B cell (primary cell): ENCODE measurements around the gene TMEM30B. TPM values are rescaled to one million over a fixed set of nuclear protein-coding genes. Genes with fewer than 3 reads are reported as not detected.
"Not testable (repeated sequence)": the region's sequence is repeated elsewhere in the genome, so short reads cannot be mapped to it uniquely, and the experiment has no call there.

Experiments used
- ATAC-seq: fragments of 200-7000 bp; cut with Tn5 transposase; one replicate; pipeline ENCODE4 v1.10.0; 2021; ENCODE audit warnings: low read depth, mild to moderate bottlenecking, moderate number of reproducible peaks, moderate library complexity
- CTCF ChIA-PET: fragments of 350-600 bp; sonication (Branson Sonifier 250); formaldehyde crosslinking; loops from one replicate; lab custom pipeline; 2021; ENCODE audit warnings: antibody characterized with exemption, inconsistent platforms; lab: Charles Lee
- POLR2A ChIA-PET: fragments of 350-600 bp; sonication (Branson Sonifier 250); formaldehyde crosslinking; loops from one replicate; lab custom pipeline; 2021; ENCODE audit warnings: antibody characterized with exemption; lab: Charles Lee
- DNase-seq: peaks from one replicate; pipeline ENCODE4 v3.0.0; 2013
- H2AFZ ChIP-seq: 2 replicates; pipeline ENCODE4 v1.6.1; 2012; ENCODE audit warnings: mild to moderate bottlenecking, low read depth, low read length; ENCODE audit not compliant: insufficient read depth, poor library complexity, severe bottlenecking
- H3K27ac ChIP-seq, 2 donors: 1 replicate in 1 of 2; 2 replicates in 1 of 2; pipeline ENCODE4 v1.5.1; 2012 to 2013; ENCODE audit warnings: low read length in 2 of 2, mild to moderate bottlenecking in 2 of 2, moderate library complexity in 1 of 2
- H3K27me3 ChIP-seq, 4 experiments: fragments of 200-600 bp in 1 of 4; sonication (generic) in 1 of 4; replicated peaks in 1 of 4; 1 replicate in 2 of 4; 2 replicates in 2 of 4; pipeline versions ENCODE4 v1.6.1 to v1.7.0; 2013 to 2016; ENCODE audit warnings: low read length in 3 of 4, mild to moderate bottlenecking in 2 of 4, mixed read lengths in 1 of 4, moderate library complexity in 1 of 4; ENCODE audit not compliant: insufficient read depth in 4 of 4, control insufficient read depth in 3 of 4; ENCODE audit errors: control extremely low read depth in 1 of 4
- H3K36me3 ChIP-seq, 2 experiments: replicated peaks in 1 of 2; 1 replicate in 1 of 2; 2 replicates in 1 of 2; pipeline versions ENCODE4 v1.6.1 to v1.7.1; 2013; ENCODE audit warnings: low read length in 1 of 2; ENCODE audit not compliant: insufficient read depth in 2 of 2, control insufficient read depth in 1 of 2; ENCODE audit errors: control extremely low read depth in 1 of 2, extremely low read depth in 1 of 2
- H3K4me1 ChIP-seq, 2 donors: fragments of 200-600 bp in 1 of 2; sonication (generic) in 1 of 2; 1 replicate in 1 of 2; 2 replicates in 1 of 2; pipeline versions ENCODE4 v1.5.1 to v1.6.1; 2013 to 2017; ENCODE audit warnings: low read length in 2 of 2; ENCODE audit not compliant: control insufficient read depth in 2 of 2, insufficient read depth in 2 of 2
- H3K4me2 ChIP-seq: replicated peaks from 2 replicates; pipeline ENCODE3; 2012; ENCODE audit warnings: mild to moderate bottlenecking, low read depth, low read length; ENCODE audit not compliant: poor library complexity, severe bottlenecking
- H3K4me3 ChIP-seq, 5 experiments: fragments of 200-600 bp in 1 of 5; sonication (generic) in 1 of 5; 1 replicate in 3 of 5; 2 replicates in 2 of 5; pipeline versions ENCODE4 v1.5.1 to v1.7.0; 2011 to 2016; ENCODE audit warnings: low read length in 4 of 5, mild to moderate bottlenecking in 4 of 5, low read depth in 2 of 5, control low read depth in 1 of 5, moderate library complexity in 1 of 5; ENCODE audit not compliant: insufficient read depth in 1 of 5; ENCODE audit errors: control extremely low read depth in 1 of 5, extremely low read depth in 1 of 5
- H3K79me2 ChIP-seq: fragments of 200-600 bp; sonication (generic); one replicate; pipeline ENCODE4 v1.6.0; 2016; ENCODE audit warnings: low read length; ENCODE audit not compliant: control insufficient read depth, insufficient read depth
- H3K9ac ChIP-seq: fragments of 200-600 bp; sonication (generic); 2 replicates; pipeline ENCODE4 v1.6.1; 2017; ENCODE audit warnings: mild to moderate bottlenecking, low read length, moderate library complexity
- H3K9me3 ChIP-seq, 3 donors: one replicate each; pipeline versions ENCODE4 v1.6.1 to v1.7.1; 2013; ENCODE audit warnings: low read length in 2 of 3; ENCODE audit not compliant: control insufficient read depth in 2 of 3, insufficient read depth in 1 of 3; ENCODE audit errors: control extremely low read depth in 1 of 3
- H4K20me1 ChIP-seq: 2 replicates; pipeline ENCODE4 v1.6.0; 2012; ENCODE audit warnings: mild to moderate bottlenecking, low read length; ENCODE audit not compliant: insufficient read depth, control insufficient read depth, poor library complexity, severe bottlenecking
- H3K27ac Mint-ChIP-seq: one replicate; pipeline ENCODE4 v1.8.0; 2021; ENCODE audit warnings: mixed read lengths
- H3K27me3 Mint-ChIP-seq: one replicate; pipeline ENCODE4 v1.8.0; 2021; ENCODE audit warnings: mixed read lengths
- H3K4me1 Mint-ChIP-seq: one replicate; pipeline ENCODE4 v1.8.0; 2021; ENCODE audit warnings: mixed read lengths
- H3K4me3 Mint-ChIP-seq: one replicate; pipeline ENCODE4 v1.8.0; 2021; ENCODE audit warnings: mixed read lengths
- H3K9me3 Mint-ChIP-seq: one replicate; pipeline ENCODE4 v1.8.0; 2022; ENCODE audit warnings: mixed read lengths; ENCODE audit not compliant: insufficient read depth
- CTCF ChIP-seq: fragments of 200-600 bp; IDR thresholded peaks from one replicate; pipeline ENCODE4 v1.8.0; 2022; ENCODE audit warnings: antibody characterized with exemption, mild to moderate bottlenecking
- EZH2 ChIP-seq: IDR thresholded peaks from 2 replicates; pipeline ENCODE4 v1.6.1; 2012; ENCODE audit warnings: borderline replicate concordance, low read depth, mild to moderate bottlenecking, moderate library complexity, low read length; ENCODE audit not compliant: insufficient read depth, poor library complexity, severe bottlenecking
- WGBS: methylation state at CpG from one replicate; pipeline ENCODE4 v1.1.5; 2013; ENCODE audit warnings: missing lambda C conversion rate; ENCODE audit not compliant: insufficient coverage; 5-methylcytosine and 5-hydroxymethylcytosine counted together
- intact Hi-C: fragments of 100-400 bp; cut with micrococcal nuclease; formaldehyde crosslinking; loops from one replicate; pipeline ENCODE4 v1.10.0; 2022
- polyA plus RNA-seq: library from polyadenylated mRNA; depleted of rRNA; stranded (reverse); fragments of >200 nt; gene quantifications from 2 replicates; pipeline ENCODE4 v1.2.3, GENCODE V29; 2012
- total RNA-seq, 2 donors: library from RNA; stranded (reverse); fragments of 120-200 nt in 1 of 2; gene quantifications; 1 replicate in 1 of 2; 2 replicates in 1 of 2; pipeline versions ENCODE4 v1.2.3 to v1.2.4, GENCODE V29; 2013 to 2022

Gene TMEM30B
- total and polyA plus RNA-seq, 2 donors (not counting 1 experiment from before 2014, with no cell fraction given), result 0.19 to 0.20 TPM

DNA sequence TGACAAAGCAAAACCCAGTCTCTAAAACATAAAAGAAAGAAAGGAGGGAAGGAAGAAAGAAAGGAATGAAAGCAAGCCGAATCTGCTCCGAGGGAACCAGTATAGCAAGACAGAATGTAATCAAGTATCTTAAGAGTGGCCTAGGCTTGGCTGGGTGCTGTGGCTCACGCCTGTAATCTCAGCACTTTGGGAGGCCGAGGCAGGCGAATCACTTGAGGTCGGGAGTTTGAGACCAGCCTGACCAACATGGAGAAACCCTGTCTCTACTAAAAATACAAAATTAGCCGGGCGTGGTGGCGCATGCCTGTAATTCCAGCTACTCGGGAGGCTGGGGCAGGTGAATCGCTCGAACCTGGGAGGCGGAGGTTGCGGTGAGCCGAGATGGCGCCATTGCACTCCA, 39.0 kb upstream of the TMEM30B start:
- H3K79me2 ChIP-seq, ATAC-seq, H4K20me1 ChIP-seq, H2AFZ ChIP-seq, H3K36me3 ChIP-seq, H3K27ac Mint-ChIP-seq, H3K9ac ChIP-seq, H3K9me3 Mint-ChIP-seq, H3K9me3 ChIP-seq, H3K4me3 ChIP-seq, DNase-seq, H3K4me2 ChIP-seq, H3K27ac ChIP-seq, POLR2A ChIA-PET: not testable (repeated sequence)
- Mint-ChIP-seq H3K4me3 (peak overlapping the region; percentile 81), H3K4me1 (peaks cover 15% of the 10 kb centered on the region), H3K27me3 (peaks cover 15% of the 10 kb centered on the region)
- CTCF ChIA-PET, result interaction anchor here (1.3 to 1.5 kb wide), 2 partner anchors 23 to 518 kb away, joined by 3 read pairs; no protein-coding TSS in a partner anchor
- Histone ChIP-seq H3K4me1 (peaks cover 21 to 22% of the 10 kb centered on the region in 2 donors), H3K27me3 (peaks cover 0 to 43% (median 6%) of the 10 kb centered on the region in 4 experiments)
- 95% methylated on average over 6 of the region's 16 CpGs for WGBS
- intact Hi-C loops, result loop anchor here (10.0 kb wide), 1 partner anchor 125 kb away; no protein-coding TSS in a partner anchor

- ChIA-PET CTCF (interaction anchor here (1.3 kb wide), 1 partner anchor 518 kb away, joined by 3 read pairs; no protein-coding TSS in a partner anchor), POLR2A (no interaction called here)
- Histone ChIP-seq H3K27ac (no peak overlapping the region), H3K4me1 (peaks cover 21 to 22% of the 10 kb centered on the region in 2 donors), H3K4me2 (no peak overlapping the region), H3K4me3 (no peak overlapping the region), H3K27me3 (peaks cover 0 to 43% (median 6%) of the 10 kb centered on the region in 4 experiments), H2AFZ (no peak overlapping the region), H3K79me2 (no peaks in the 10 kb centered on the region), H3K36me3 (no peaks in the 10 kb centered on the region), H4K20me1 (no peaks in the 10 kb centered on the region), H3K9ac (no peak overlapping the region), H3K9me3 (peaks cover 0 to 9% (median 0%) of the 10 kb centered on the region in 3 donors)
- Mint-ChIP-seq H3K4me3 (no peak overlapping the region), H3K4me1 (peaks cover 15% of the 10 kb centered on the region), H3K9me3 (peaks cover under 1% of the 10 kb centered on the region), H3K27me3 (peaks cover 15% of the 10 kb centered on the region), H3K27ac (no peak overlapping the region)
- DNase-seq (no peak), ATAC-seq (no peak)
- WGBS, result 91% methylated on average over 6 of the region's 6 CpGs
- TF ChIP-seq CTCF (no peak), EZH2 (no peak)
- intact Hi-C loops, result loop anchor here (10.0 kb wide), 1 partner anchor 125 kb away; no protein-coding TSS in a partner anchor
These were observed 38.6 kb upstream of the TMEM30B start for GRCh38 chr14:61319706-61320105.
